Liver (tissue), 9 donors: Measurements from ENCODE around the gene C2. TPM values are rescaled to one million over a fixed set of nuclear protein-coding genes. Genes with fewer than 3 reads are reported as not detected.

Experiments used
- DNase-seq: peaks from one replicate; pipeline ENCODE4 v3.0.0-alpha.2; 2017; ENCODE audit warnings: low spot score
- H3K27ac ChIP-seq, 2 donors: one replicate each; pipeline ENCODE4 v1.7.0; 2013; ENCODE audit warnings: inconsistent platforms in 2 of 2, low read length in 2 of 2, control low read depth in 1 of 2, low read depth in 1 of 2, mild to moderate bottlenecking in 1 of 2
- H3K27me3 ChIP-seq, 4 donors: one replicate each; pipeline versions ENCODE4 v1.6.1 to v1.7.0; 2013; ENCODE audit warnings: low read length in 3 of 4, inconsistent platforms in 1 of 4, mild to moderate bottlenecking in 1 of 4, moderate library complexity in 1 of 4; ENCODE audit not compliant: control insufficient read depth in 4 of 4, insufficient read depth in 4 of 4
- H3K36me3 ChIP-seq, 4 donors: one replicate each; pipeline versions ENCODE4 v1.6.1 to v1.7.0; 2013; ENCODE audit warnings: low read length in 3 of 4, mild to moderate bottlenecking in 3 of 4, low read depth in 1 of 4, moderate library complexity in 1 of 4; ENCODE audit not compliant: control insufficient read depth in 4 of 4, insufficient read depth in 3 of 4
- H3K4me1 ChIP-seq, 4 donors: one replicate each; pipeline versions ENCODE4 v1.6.1 to v1.7.0; 2013; ENCODE audit warnings: low read length in 3 of 4, mild to moderate bottlenecking in 3 of 4, moderate library complexity in 1 of 4; ENCODE audit not compliant: control insufficient read depth in 4 of 4, insufficient read depth in 4 of 4
- H3K4me3 ChIP-seq, 3 donors: one replicate each; pipeline versions ENCODE4 v1.6.1 to v1.7.0; 2013; ENCODE audit warnings: low read length in 3 of 3, control low read depth in 1 of 3, low read depth in 1 of 3, mild to moderate bottlenecking in 1 of 3
- H3K9ac ChIP-seq, 2 donors: one replicate each; pipeline ENCODE4 v1.7.0; 2013; ENCODE audit warnings: low read length in 2 of 2, mild to moderate bottlenecking in 2 of 2, moderate library complexity in 2 of 2, control low read depth in 1 of 2, low read depth in 1 of 2
- H3K9me3 ChIP-seq, 4 donors: one replicate each; pipeline versions ENCODE4 v1.6.1 to v1.7.0; 2013; ENCODE audit warnings: low read length in 3 of 4; ENCODE audit not compliant: control insufficient read depth in 4 of 4
- ATF3 ChIP-seq: IDR thresholded peaks from 2 replicates; pipeline ENCODE4 v1.6.1; 2016; ENCODE audit warnings: antibody characterized with exemption
- CTCF ChIP-seq: fragments of 150-350 bp; IDR thresholded peaks from 2 replicates; pipeline ENCODE4 v1.5.1; 2017; ENCODE audit warnings: improper control_type of control experiment, low read depth, low read length; ENCODE audit not compliant: missing input control
- EGR1 ChIP-seq, 2 donors: IDR thresholded peaks; 2 replicates each; pipeline ENCODE4 v1.6.1; 2016 to 2018; ENCODE audit warnings: antibody characterized with exemption in 2 of 2, low read depth in 2 of 2
- FOXA1 ChIP-seq: IDR thresholded peaks from 2 replicates; pipeline ENCODE4 v1.6.1; 2016; ENCODE audit warnings: antibody characterized with exemption
- FOXA2 ChIP-seq: IDR thresholded peaks from 2 replicates; pipeline ENCODE4 v1.6.1; 2016; ENCODE audit warnings: antibody characterized with exemption
- HNF4A ChIP-seq, 2 donors: conservative IDR thresholded peaks; 2 replicates each; pipeline ENCODE4 v1.6.1; 2016; ENCODE audit warnings: antibody characterized with exemption in 2 of 2, mild to moderate bottlenecking in 2 of 2
- HNF4G ChIP-seq: IDR thresholded peaks from 2 replicates; pipeline ENCODE4 v1.6.1; 2016; ENCODE audit warnings: antibody characterized with exemption
- JUND ChIP-seq, 2 donors: IDR thresholded peaks; 2 replicates each; pipeline ENCODE4 v1.6.1; 2016; ENCODE audit warnings: antibody characterized with exemption in 2 of 2
- NR2F2 ChIP-seq: IDR thresholded peaks from 2 replicates; pipeline ENCODE4 v1.6.1; 2016; ENCODE audit warnings: antibody characterized with exemption
- RAD21 ChIP-seq, 2 donors: IDR thresholded peaks; 2 replicates each; pipeline ENCODE4 v1.6.1; 2016; ENCODE audit warnings: antibody characterized with exemption in 2 of 2, mild to moderate bottlenecking in 2 of 2
- RXRA ChIP-seq, 2 donors: IDR thresholded peaks; 2 replicates each; pipeline ENCODE4 v1.6.1; 2017 to 2018; ENCODE audit warnings: antibody characterized with exemption in 2 of 2, mild to moderate bottlenecking in 1 of 2
- TAF1 ChIP-seq: conservative IDR thresholded peaks from 2 replicates; pipeline ENCODE4 v1.6.1; 2016; ENCODE audit warnings: antibody characterized with exemption, mild to moderate bottlenecking
- YY1 ChIP-seq: IDR thresholded peaks from 2 replicates; pipeline ENCODE4 v1.6.1; 2016; ENCODE audit warnings: antibody characterized with exemption, mild to moderate bottlenecking
- ZBTB33 ChIP-seq: IDR thresholded peaks from 2 replicates; pipeline ENCODE4 v1.6.1; 2016; ENCODE audit warnings: antibody characterized with exemption
- whole genome bisulfite sequencing: extraction: QIAGEN DNeasy Blood & Tissue Kit; methylation state at CpG from one replicate; pipeline ENCODE4 v1.1.7; 2013; 5-methylcytosine and 5-hydroxymethylcytosine counted together
- polyA plus RNA-seq, 2 donors: library from polyadenylated mRNA; stranded (reverse) in 1 of 2; unstranded in 1 of 2; fragments of 200-250 nt in 1 of 2; fragments of >200 nt in 1 of 2; fragmentation: Nextera tagmentation in 1 of 2; extraction: Ambion mirVana in 1 of 2; gene quantifications; one replicate each; pipeline versions ENCODE4 v1.2.1 to v1.2.3, GENCODE V29; 2013 to 2015
- total RNA-seq, 2 donors: library from RNA; depleted of rRNA; stranded (reverse); fragments of >200 nt; gene quantifications; one replicate each; pipeline ENCODE4 v1.2.3, GENCODE V29; 2014
- TF ChIP-seq, protein P1 (sequence below): IDR thresholded peaks from 2 replicates; pipeline ENCODE4 v1.6.1; 2016; ENCODE audit warnings: antibody characterized with exemption
- TF ChIP-seq, protein P2 (sequence below): IDR thresholded peaks from 2 replicates; pipeline ENCODE4 v1.6.1; 2016; ENCODE audit warnings: antibody characterized with exemption, mild to moderate bottlenecking
- donor health status: healthy.
- donor health status: healthy.
- donor health status: healthy.
- donor health status: healthy.
- donor health status: healthy.

The C2 gene
- total and polyA plus RNA-seq, 4 donors, result 212 to 522 (median 397) TPM

DNA sequence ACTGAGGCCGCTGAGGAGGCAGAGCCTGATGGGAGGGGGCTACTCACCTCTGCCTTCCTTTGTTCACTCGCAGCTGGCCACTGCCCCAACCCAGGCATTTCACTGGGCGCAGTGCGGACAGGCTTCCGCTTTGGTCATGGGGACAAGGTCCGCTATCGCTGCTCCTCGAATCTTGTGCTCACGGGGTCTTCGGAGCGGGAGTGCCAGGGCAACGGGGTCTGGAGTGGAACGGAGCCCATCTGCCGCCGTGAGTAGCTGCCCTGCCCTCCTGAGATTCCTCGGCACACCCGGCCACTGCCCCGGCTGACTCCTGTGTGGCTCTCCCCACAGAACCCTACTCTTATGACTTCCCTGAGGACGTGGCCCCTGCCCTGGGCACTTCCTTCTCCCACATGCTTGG, 6.0 kb downstream of the C2 start:
- 93% methylated on average over 19 of the region's 19 CpGs for WGBS
- H3K27me3 ChIP-seq, result no peaks in the 10 kb centered on the region
- H3K4me1 ChIP-seq, result peaks cover 3 to 19% (median 15%) of the 10 kb centered on the region in 4 donors
- H3K9ac ChIP-seq, result no peak overlapping the region
- H3K36me3 ChIP-seq, result peaks cover 5 to 31% (median 10%) of the 10 kb centered on the region in 4 donors
- no peaks in the 10 kb centered on the region for H3K9me3 ChIP-seq
- no peak for DNase-seq
- H3K27ac ChIP-seq, result no peak overlapping the region
- no peak for TF ChIP-seq RXRA (IDR thresholded peaks at IDR 0.05)
- TF ChIP-seq ZBTB33, result no peak
- TF ChIP-seq, protein P1, sequence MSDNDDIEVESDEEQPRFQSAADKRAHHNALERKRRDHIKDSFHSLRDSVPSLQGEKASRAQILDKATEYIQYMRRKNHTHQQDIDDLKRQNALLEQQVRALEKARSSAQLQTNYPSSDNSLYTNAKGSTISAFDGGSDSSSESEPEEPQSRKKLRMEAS, result no peak
- no peak for TF ChIP-seq TAF1
- TF ChIP-seq FOXA2, result no peak
- no peak for TF ChIP-seq YY1
- no peak for TF ChIP-seq NR2F2
- no peak for TF ChIP-seq CTCF
- no peak for TF ChIP-seq RAD21 (IDR thresholded peaks at IDR 0.05)
- TF ChIP-seq HNF4A (conservative IDR thresholded peaks at IDR 0.05), result no peak
- TF ChIP-seq, protein P2, sequence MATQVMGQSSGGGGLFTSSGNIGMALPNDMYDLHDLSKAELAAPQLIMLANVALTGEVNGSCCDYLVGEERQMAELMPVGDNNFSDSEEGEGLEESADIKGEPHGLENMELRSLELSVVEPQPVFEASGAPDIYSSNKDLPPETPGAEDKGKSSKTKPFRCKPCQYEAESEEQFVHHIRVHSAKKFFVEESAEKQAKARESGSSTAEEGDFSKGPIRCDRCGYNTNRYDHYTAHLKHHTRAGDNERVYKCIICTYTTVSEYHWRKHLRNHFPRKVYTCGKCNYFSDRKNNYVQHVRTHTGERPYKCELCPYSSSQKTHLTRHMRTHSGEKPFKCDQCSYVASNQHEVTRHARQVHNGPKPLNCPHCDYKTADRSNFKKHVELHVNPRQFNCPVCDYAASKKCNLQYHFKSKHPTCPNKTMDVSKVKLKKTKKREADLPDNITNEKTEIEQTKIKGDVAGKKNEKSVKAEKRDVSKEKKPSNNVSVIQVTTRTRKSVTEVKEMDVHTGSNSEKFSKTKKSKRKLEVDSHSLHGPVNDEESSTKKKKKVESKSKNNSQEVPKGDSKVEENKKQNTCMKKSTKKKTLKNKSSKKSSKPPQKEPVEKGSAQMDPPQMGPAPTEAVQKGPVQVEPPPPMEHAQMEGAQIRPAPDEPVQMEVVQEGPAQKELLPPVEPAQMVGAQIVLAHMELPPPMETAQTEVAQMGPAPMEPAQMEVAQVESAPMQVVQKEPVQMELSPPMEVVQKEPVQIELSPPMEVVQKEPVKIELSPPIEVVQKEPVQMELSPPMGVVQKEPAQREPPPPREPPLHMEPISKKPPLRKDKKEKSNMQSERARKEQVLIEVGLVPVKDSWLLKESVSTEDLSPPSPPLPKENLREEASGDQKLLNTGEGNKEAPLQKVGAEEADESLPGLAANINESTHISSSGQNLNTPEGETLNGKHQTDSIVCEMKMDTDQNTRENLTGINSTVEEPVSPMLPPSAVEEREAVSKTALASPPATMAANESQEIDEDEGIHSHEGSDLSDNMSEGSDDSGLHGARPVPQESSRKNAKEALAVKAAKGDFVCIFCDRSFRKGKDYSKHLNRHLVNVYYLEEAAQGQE, result no peak
- TF ChIP-seq EGR1 (IDR thresholded peaks at IDR 0.05; ENCODE audit: low read depth in 2 of 2), result no peak
- no peak for TF ChIP-seq ATF3
- TF ChIP-seq FOXA1, result no peak
- no peak for TF ChIP-seq HNF4G
- no peak overlapping the region for H3K4me3 ChIP-seq

GRCh38 chr6:31935021-31935420, 7.5 kb downstream of the C2 start:
- Histone ChIP-seq H3K36me3 (peaks cover 5 to 37% (median 14%) of the 10 kb centered on the region in 4 donors), H3K9me3 (no peaks in the 10 kb centered on the region), H3K4me3 (no peak overlapping the region), H3K27me3 (no peaks in the 10 kb centered on the region), H3K4me1 (peaks cover 3 to 11% (median 10%) of the 10 kb centered on the region in 4 donors), H3K27ac (no peak overlapping the region), H3K9ac (no peak overlapping the region)
- DNase-seq, result no peak
- 92% methylated on average over 3 of the region's 3 CpGs for WGBS
- TF ChIP-seq RAD21 (IDR thresholded peaks at IDR 0.05) (no peak), ATF3 (no peak), JUND (IDR thresholded peaks at IDR 0.05) (no peak), NR2F2 (no peak), CTCF (no peak)
